ENCODE results near the gene NSMF.

- TF ChIP-seq, protein P1, sequence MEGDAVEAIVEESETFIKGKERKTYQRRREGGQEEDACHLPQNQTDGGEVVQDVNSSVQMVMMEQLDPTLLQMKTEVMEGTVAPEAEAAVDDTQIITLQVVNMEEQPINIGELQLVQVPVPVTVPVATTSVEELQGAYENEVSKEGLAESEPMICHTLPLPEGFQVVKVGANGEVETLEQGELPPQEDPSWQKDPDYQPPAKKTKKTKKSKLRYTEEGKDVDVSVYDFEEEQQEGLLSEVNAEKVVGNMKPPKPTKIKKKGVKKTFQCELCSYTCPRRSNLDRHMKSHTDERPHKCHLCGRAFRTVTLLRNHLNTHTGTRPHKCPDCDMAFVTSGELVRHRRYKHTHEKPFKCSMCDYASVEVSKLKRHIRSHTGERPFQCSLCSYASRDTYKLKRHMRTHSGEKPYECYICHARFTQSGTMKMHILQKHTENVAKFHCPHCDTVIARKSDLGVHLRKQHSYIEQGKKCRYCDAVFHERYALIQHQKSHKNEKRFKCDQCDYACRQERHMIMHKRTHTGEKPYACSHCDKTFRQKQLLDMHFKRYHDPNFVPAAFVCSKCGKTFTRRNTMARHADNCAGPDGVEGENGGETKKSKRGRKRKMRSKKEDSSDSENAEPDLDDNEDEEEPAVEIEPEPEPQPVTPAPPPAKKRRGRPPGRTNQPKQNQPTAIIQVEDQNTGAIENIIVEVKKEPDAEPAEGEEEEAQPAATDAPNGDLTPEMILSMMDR (IDR thresholded peaks at IDR 0.05), result peak; percentile 45 to 69 (median 51)
- TF ChIP-seq POLR2A (IDR thresholded peaks at IDR 0.05) (no peak), POLR2AphosphoS5 (IDR thresholded peaks at IDR 0.05; ENCODE audit: insufficient read depth in 1 of 2, low read depth in 1 of 2) (no peak)
Measured at GRCh38 chr9:137406876-137407589, 52.1 kb downstream of the NSMF start.
